ENCODE data around the gene GLI1.
"Not testable (repeated sequence)": the region's sequence is repeated elsewhere in the genome, so short reads cannot be mapped to it uniquely, and the experiment has no call there.

Gene GLI1

DNA sequence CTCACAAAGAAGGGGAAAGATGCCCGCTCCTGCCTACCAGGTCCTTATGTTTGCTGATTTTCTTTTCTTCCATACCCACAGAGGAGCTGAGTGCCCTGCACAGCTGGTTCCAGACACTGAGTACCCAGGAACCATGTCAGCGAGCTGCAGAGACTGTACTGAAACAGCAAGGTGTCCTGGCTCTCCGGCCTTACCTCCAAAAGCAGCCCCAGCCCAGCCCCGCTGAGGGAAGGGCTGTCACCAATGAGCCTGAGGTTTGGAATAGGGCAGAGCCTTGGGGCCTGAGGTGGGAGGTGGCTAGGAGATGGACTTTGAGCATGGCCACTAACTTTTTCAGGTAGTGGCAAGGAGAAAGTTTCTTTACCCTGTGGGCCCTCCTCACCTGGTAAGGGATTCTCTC, 30.5 kb downstream of the GLI1 start:
- TF ChIP-seq, protein P1, sequence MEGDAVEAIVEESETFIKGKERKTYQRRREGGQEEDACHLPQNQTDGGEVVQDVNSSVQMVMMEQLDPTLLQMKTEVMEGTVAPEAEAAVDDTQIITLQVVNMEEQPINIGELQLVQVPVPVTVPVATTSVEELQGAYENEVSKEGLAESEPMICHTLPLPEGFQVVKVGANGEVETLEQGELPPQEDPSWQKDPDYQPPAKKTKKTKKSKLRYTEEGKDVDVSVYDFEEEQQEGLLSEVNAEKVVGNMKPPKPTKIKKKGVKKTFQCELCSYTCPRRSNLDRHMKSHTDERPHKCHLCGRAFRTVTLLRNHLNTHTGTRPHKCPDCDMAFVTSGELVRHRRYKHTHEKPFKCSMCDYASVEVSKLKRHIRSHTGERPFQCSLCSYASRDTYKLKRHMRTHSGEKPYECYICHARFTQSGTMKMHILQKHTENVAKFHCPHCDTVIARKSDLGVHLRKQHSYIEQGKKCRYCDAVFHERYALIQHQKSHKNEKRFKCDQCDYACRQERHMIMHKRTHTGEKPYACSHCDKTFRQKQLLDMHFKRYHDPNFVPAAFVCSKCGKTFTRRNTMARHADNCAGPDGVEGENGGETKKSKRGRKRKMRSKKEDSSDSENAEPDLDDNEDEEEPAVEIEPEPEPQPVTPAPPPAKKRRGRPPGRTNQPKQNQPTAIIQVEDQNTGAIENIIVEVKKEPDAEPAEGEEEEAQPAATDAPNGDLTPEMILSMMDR (IDR thresholded peaks at IDR 0.05; ENCODE audit: insufficient read depth, low read depth, low read length, missing control alignments): no peak
- no peak overlapping the region for H3K4me3 ChIP-seq (ENCODE audit: low read depth, low read length)
- DNase-seq (ENCODE audit: low read depth): no peak

DNA sequence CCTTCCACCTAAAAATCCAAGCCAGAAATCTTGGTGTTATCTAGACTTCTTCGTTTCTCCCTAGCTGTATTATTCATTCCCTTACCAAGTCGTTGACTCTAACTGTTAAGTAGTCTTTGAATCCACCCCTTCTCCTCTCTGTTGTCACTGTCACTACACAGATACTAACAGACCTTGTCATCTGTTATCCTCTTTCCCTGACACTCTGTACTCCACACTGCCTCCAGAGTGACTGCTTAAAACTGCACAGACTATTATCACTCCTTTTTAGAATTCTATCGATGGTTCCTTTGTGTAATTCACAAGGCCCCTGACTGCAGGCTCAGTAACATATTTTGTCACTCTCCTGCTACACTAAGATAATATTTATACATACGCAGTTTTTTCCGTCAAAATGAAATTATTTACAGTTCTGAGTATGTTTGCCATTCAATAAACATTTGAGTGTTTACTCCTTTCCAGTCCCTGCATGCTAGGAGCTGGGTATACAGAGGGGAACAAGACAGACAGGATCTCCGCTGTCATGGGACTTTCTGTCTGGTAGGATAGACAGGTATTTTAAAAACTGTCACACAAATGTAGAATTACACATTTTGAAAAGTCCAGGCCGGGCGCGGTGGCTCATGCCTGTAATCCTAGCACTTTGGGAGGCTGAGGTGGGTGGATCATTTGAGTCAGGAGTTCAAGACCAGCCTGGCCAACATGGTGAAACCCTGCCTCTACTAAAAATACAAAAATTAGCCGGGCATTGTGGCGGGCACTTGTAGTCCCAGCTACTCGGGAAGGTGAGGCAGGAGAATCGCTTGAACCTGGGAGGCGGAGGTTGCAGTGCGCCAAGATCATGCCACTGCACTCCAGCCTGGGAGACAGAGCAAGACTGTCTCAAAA, 32.1 kb downstream of the GLI1 start:
- TF ChIP-seq, protein P1 (IDR thresholded peaks at IDR 0.05; ENCODE audit: insufficient read depth, low read depth, low read length, missing control alignments): peak; percentile 13
- peak; percentile 31 for DNase-seq (ENCODE audit: low read depth)
- no peak overlapping the region for H3K4me3 ChIP-seq (ENCODE audit: low read depth, low read length)

DNA sequence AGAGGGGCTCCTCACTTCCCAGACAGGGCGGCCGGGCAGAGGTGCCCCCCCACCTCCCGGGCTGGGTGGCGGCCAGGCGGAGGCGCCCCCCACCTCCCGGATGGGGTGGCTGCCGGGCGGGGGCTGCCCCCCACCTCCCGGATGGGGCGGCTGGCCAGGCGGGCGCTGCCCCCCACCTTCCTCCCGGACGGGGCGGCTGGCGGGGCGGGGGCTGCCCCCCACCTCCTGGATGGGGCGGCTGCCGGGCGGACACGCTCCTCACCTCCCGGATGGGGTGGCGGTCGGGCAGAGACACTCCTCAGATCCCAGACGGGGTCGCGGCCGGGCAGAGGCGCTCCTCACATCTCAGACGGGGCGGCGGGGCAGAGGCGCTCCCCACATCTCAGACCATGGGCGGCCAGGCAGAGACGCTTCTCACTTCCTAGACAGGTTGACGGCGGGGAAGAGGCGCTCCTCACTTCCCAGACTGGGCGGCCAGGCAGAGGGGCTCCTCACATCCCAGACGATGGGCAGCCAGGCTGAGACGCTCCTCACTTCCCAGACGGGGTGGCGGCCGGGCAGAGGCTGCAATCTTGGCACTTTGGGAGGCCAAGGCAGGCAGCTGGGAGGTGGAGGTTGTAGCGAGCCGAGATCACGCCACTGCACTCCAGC, 35.6 kb downstream of the GLI1 start:
- H3K4me3 ChIP-seq (ENCODE audit: low read depth, low read length); DNase-seq (ENCODE audit: low read depth): not testable (repeated sequence)

DNA sequence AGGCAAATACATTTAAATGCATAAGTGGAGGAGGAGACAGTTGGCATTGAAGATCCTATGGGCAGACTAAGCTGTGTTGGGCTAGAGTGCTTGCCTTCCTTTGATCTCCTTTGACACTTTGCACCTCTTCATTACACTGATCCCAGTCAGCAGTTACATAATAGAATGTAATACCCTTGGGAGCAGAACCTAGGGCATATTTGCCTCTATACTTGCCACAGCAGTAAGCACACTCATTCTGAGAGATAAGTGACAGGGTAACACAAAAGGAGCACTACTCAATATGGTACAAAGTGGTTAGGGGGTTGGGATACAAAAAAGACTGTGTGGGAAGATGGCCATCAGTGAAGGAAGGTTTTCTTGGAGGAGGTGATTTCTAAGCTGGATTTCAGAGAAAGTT, 37.2 kb downstream of the GLI1 start:
- TF ChIP-seq, protein P1 (IDR thresholded peaks at IDR 0.05; ENCODE audit: insufficient read depth, low read depth, low read length, missing control alignments): no peak
- no peak for DNase-seq (ENCODE audit: low read depth)

DNA sequence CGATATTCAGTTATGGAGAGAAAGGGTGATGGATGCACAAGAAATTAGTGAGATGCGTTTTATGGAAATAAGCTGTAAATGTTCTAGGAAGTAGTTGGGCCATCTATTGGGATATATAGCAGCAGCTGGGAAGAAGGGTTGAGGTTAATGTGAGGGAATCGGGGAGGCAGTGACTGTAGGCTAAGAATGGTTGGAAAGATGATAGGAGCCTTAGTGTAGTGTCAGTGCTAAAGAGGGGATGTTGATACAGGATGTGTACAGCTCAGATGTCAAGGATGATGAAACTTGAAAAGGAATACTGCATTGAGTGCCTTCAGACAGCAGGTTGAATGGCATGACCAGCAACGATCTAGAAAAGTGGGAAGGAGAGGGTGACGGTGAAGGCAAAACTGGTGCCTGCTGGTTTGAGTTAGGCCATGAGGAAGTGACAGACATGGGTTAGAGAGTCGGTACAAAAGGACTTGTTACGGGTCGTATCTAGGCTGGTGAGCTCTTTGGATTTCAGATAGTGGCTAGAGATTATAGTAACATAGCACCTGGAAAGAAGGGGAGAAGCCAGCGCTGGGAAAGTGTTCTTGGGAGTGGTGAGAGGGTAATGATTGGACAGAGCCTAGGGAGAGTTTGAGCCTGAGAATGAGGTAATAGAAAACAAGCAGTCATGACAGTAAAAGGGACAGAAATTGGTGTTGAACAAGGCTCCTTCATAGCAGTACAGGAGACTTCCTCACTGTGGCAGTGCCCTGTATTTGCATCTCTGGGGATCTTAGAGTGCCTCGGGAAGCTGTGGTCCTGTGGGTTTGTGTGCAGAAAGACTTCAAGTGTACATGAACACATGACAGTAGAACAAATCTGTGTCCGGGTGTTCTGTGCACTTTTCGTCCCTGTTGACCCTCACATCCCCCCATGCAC, 37.9 kb downstream of the GLI1 start:
- TF ChIP-seq, protein P1 (IDR thresholded peaks at IDR 0.05; ENCODE audit: insufficient read depth, low read depth, low read length, missing control alignments): no peak
- H3K4me3 ChIP-seq (ENCODE audit: low read depth, low read length): no peak overlapping the region
- DNase-seq (ENCODE audit: low read depth): no peak

More for the DNA sequence above, 37.2 kb downstream of the GLI1 start:
- H3K4me3 ChIP-seq (ENCODE audit: low read depth, low read length): no peak overlapping the region

DNA sequence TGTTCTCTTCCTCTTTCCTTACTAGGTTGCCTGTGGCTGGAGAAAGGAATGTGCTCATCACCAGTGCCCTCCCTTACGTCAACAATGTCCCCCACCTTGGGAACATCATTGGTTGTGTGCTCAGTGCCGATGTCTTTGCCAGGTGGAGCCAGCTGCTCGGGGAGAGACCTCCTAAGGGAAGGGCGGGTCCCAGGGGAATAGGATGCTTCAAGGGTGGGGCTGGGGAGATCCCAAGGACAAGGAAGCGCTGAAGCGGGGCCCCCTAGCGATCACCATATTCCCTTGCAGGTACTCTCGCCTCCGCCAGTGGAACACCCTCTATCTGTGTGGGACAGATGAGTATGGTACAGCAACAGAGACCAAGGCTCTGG, 38.5 kb downstream of the GLI1 start:
- TF ChIP-seq, protein P1 (IDR thresholded peaks at IDR 0.05; ENCODE audit: insufficient read depth, low read depth, low read length, missing control alignments): no peak
- H3K4me3 ChIP-seq (ENCODE audit: low read depth, low read length): no peak overlapping the region
- no peak for DNase-seq (ENCODE audit: low read depth)

DNA sequence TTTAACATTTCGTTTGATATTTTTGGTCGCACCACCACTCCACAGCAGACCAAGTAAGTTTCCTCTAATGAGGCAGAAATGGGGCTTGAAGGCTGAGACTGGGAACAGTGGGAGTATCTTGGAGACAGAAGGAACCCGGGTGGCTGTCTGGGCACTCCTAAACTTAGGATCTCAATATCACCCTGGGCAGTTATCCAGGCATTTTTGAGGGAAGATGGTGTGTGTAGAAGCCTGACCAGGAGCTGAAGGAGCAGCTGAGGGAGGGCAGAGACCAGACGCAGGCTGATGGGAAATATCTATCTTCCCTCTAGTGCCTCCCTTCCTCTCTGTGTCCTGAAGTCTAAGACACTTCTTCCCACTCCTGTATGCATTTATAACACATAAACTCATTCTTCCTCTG, 39.0 kb downstream of the GLI1 start:
- no peak for DNase-seq (ENCODE audit: low read depth)
- no peak overlapping the region for H3K4me3 ChIP-seq (ENCODE audit: low read depth, low read length)
- TF ChIP-seq, protein P1 (IDR thresholded peaks at IDR 0.05; ENCODE audit: insufficient read depth, low read depth, low read length, missing control alignments): no peak
